PFSK-1 (cell line): ENCODE results near the gene HRH1.

ENCODE experiments used
- POLR2AphosphoS5 ChIP-seq: IDR thresholded peaks from 2 replicates; pipeline ENCODE4 v1.6.1; 2012; ENCODE audit warnings: low read depth, mild to moderate bottlenecking, control low read depth, low read length, moderate library complexity
- SIN3A ChIP-seq: IDR thresholded peaks from 2 replicates; pipeline ENCODE4 v1.6.1; 2012; ENCODE audit warnings: mild to moderate bottlenecking, low read length, moderate library complexity, borderline replicate concordance; ENCODE audit not compliant: insufficient read depth
- TAF1 ChIP-seq: IDR thresholded peaks from 2 replicates; pipeline ENCODE4 v1.6.1; 2012; ENCODE audit warnings: low read length, control low read depth, borderline replicate concordance; ENCODE audit not compliant: insufficient read depth

- TF ChIP-seq TAF1 = no peak
- TF ChIP-seq POLR2AphosphoS5 = no peak
- TF ChIP-seq SIN3A = no peak
Measured at GRCh38 chr3:11213810-11214450, 59.6 kb downstream of the HRH1 start.
